Panc1 (cell line): ENCODE measurements around the gene ADGRG3. TPM values are rescaled to one million over a fixed set of nuclear protein-coding genes. Genes with fewer than 3 reads are reported as not detected.

Experiments
- ATAC-seq: fragments of 200-7000 bp; cut with Tn5 transposase; 2 replicates; pipeline ENCODE4 v1.9.1; 2020; ENCODE audit warnings: mild to moderate bottlenecking, moderate library complexity
- BruUV-seq: library from RNA; stranded (reverse); fragments of 400-500 nt; replicated peaks from 2 replicates; lab custom pipeline; 2021; lab: Mats Ljungman, UMichigan
- CTCF ChIA-PET: fragments of 300-600 bp; sonication (Branson Sonifier 250); formaldehyde crosslinking; loops from one replicate; lab custom pipeline; 2022; ENCODE audit warnings: antibody characterized with exemption; lab: Charles Lee
- POLR2A ChIA-PET: fragments of 300-600 bp; sonication (Branson Sonifier 250); formaldehyde crosslinking; loops from one replicate; lab custom pipeline; 2022; ENCODE audit warnings: antibody characterized with exemption; lab: Charles Lee
- DNase-seq: peaks from one replicate; pipeline ENCODE4 v3.0.0-alpha.2; 2010; ENCODE audit warnings: low read depth, low spot score
- H3K27ac ChIP-seq: 2 replicates; pipeline ENCODE4 v1.5.1; 2011; ENCODE audit warnings: mild to moderate bottlenecking, low read length, inconsistent platforms
- H3K27me3 ChIP-seq: fragments of 200-500 bp; sonication (Bioruptor generic); 2 replicates; pipeline ENCODE4 v1.6.0; 2014; ENCODE audit warnings: low read length, inconsistent platforms; ENCODE audit not compliant: control insufficient read depth, insufficient read depth
- H3K36me3 ChIP-seq: fragments of 200-500 bp; sonication (Bioruptor generic); 2 replicates; pipeline ENCODE4 v1.5.1; 2014; ENCODE audit warnings: inconsistent platforms, mild to moderate bottlenecking, low read length, moderate library complexity; ENCODE audit not compliant: control insufficient read depth, insufficient read depth
- H3K4me1 ChIP-seq: 2 replicates; pipeline ENCODE4 v1.5.1; 2011; ENCODE audit warnings: inconsistent platforms, mild to moderate bottlenecking, low read length, moderate library complexity; ENCODE audit not compliant: control insufficient read depth, insufficient read depth
- H3K4me3 ChIP-seq, 2 experiments: 2 replicates each; pipeline ENCODE4 v1.5.1; 2011 to 2012; ENCODE audit warnings: low read depth in 2 of 2, low read length in 2 of 2, mild to moderate bottlenecking in 2 of 2, inconsistent platforms in 1 of 2, moderate library complexity in 1 of 2
- H3K9me3 ChIP-seq: fragments of 200-500 bp; sonication (Bioruptor generic); 2 replicates; pipeline ENCODE4 v1.5.1; 2014; ENCODE audit warnings: low read depth, mild to moderate bottlenecking, inconsistent platforms, low read length, moderate library complexity; ENCODE audit not compliant: control insufficient read depth, insufficient read depth
- CTCF ChIP-seq: fragments of 450-650 bp; IDR thresholded peaks from 2 replicates; pipeline ENCODE4 v1.5.1; 2017; ENCODE audit warnings: mild to moderate bottlenecking
- POLR2AphosphoS5 ChIP-seq: IDR thresholded peaks from 2 replicates; pipeline ENCODE4 v1.6.1; 2012; ENCODE audit warnings: mild to moderate bottlenecking, low read depth, low read length, moderate library complexity
- REST ChIP-seq, 2 experiments: IDR thresholded peaks; 2 replicates each; pipeline ENCODE4 v1.6.1; 2011 to 2012; ENCODE audit warnings: low read depth in 2 of 2, control low read depth in 1 of 2, low read length in 1 of 2, mild to moderate bottlenecking in 1 of 2, moderate library complexity in 1 of 2; ENCODE audit not compliant: insufficient read depth in 1 of 2
- SIN3A ChIP-seq: IDR thresholded peaks from 2 replicates; pipeline ENCODE4 v1.6.1; 2012; ENCODE audit warnings: low read depth, mild to moderate bottlenecking, low read length, moderate library complexity, borderline replicate concordance; ENCODE audit not compliant: insufficient read depth
- TCF7L2 ChIP-seq: IDR thresholded peaks from 2 replicates; pipeline ENCODE4 v1.6.1; 2011; ENCODE audit warnings: mild to moderate bottlenecking, low read depth, low read length, inconsistent platforms
- in situ Hi-C: cut with HindIII; loops from 2 replicates; pipeline ENCODE4 v1.10.0; 2016; ENCODE audit warnings: low sequenced_read_pairs, low pct_unique_long_range_greater_than_20kb
- intact Hi-C: fragments of 100-400 bp; cut with micrococcal nuclease; formaldehyde crosslinking; loops from one replicate; pipeline ENCODE4 v1.10.0; 2022; ENCODE audit not compliant: unreplicated experiment
- total RNA-seq: library from RNA; stranded (reverse); gene quantifications from one replicate; pipeline ENCODE4 v1.2.1, GENCODE V29; 2021; ENCODE audit not compliant: unreplicated experiment

ADGRG3 gene
- total RNA-seq, 1 experiment from 2014 or later, result not detected

GRCh38 chr16:57656342-57656955, 11.7 kb upstream of the ADGRG3 start:
- H3K4me1 ChIP-seq, result no peaks in the 10 kb centered on the region
- no peak overlapping the region for H3K27ac ChIP-seq
- POLR2A ChIA-PET, result no interaction called here
- DNase-seq, result no peak
- CTCF ChIA-PET, result no interaction called here
- intact Hi-C loops, result no loop called here
- H3K36me3 ChIP-seq, result no peaks in the 10 kb centered on the region
- in situ Hi-C loops, result no loop called here
- no peaks in the 10 kb centered on the region for H3K27me3 ChIP-seq
- H3K4me3 ChIP-seq, result no peak overlapping the region
- no TSS peak for BruUV-seq
- H3K9me3 ChIP-seq, result no peaks in the 10 kb centered on the region
- ATAC-seq, result no peak
- TF ChIP-seq TCF7L2 (no peak), SIN3A (no peak), POLR2AphosphoS5 (no peak), REST (IDR thresholded peaks at IDR 0.05; ENCODE audit: insufficient read depth in 1 of 2, low read depth in 2 of 2, low read length in 1 of 2) (no peak), CTCF (no peak)

- ChIA-PET CTCF (no interaction called here), POLR2A (no interaction called here)
- no peaks in the 10 kb centered on the region for H3K4me1 ChIP-seq
- no TSS peak for BruUV-seq
- ATAC-seq, result no peak
- no peak for TF ChIP-seq SIN3A
- no peak for TF ChIP-seq CTCF
- TF ChIP-seq POLR2AphosphoS5, result no peak
- no peak for TF ChIP-seq TCF7L2
- TF ChIP-seq REST (IDR thresholded peaks at IDR 0.05; ENCODE audit: insufficient read depth in 1 of 2, low read depth in 2 of 2, low read length in 1 of 2), result no peak
- in situ Hi-C loops (no loop called here), intact Hi-C loops (no loop called here)
- no peak for DNase-seq
- H3K27ac ChIP-seq, result no peak overlapping the region
- H3K27me3 ChIP-seq, result no peaks in the 10 kb centered on the region
- no peaks in the 10 kb centered on the region for H3K9me3 ChIP-seq
- no peaks in the 10 kb centered on the region for H3K36me3 ChIP-seq
- H3K4me3 ChIP-seq, result no peak overlapping the region
Measured at GRCh38 chr16:57657228-57657627, 10.9 kb upstream of the ADGRG3 start.
